WTC11 (cell line): ENCODE results near the gene CACNA1C. TPM values are rescaled to one million over a fixed set of nuclear protein-coding genes. Genes with fewer than 3 reads are reported as not detected.

ENCODE experiments used
- ATAC-seq: fragments of 200-7000 bp; cut with Tn5 transposase; 2 replicates; pipeline ENCODE4 v1.10.0; 2021; ENCODE audit warnings: mild to moderate bottlenecking, moderate library complexity
- CTCF ChIA-PET: fragments of 300-600 bp; sonication (Branson Sonifier 250); formaldehyde crosslinking; loops from one replicate; lab custom pipeline; 2021; ENCODE audit warnings: antibody characterized with exemption; lab: Charles Lee
- POLR2A ChIA-PET: fragments of 350-600 bp; sonication (Branson Sonifier 250); formaldehyde crosslinking; loops from one replicate; lab custom pipeline; 2021; ENCODE audit warnings: antibody characterized with exemption; lab: Charles Lee
- DNase-seq: peaks from one replicate; pipeline ENCODE4 v3.0.0; 2021; ENCODE audit warnings: low spot score
- H3K27ac Mint-ChIP-seq: 2 replicates; pipeline ENCODE4 v1.8.0; 2021; ENCODE audit warnings: mixed read lengths
- H3K27me3 Mint-ChIP-seq: 2 replicates; pipeline ENCODE4 v1.8.0; 2021; ENCODE audit warnings: low read depth, mild to moderate bottlenecking, moderate library complexity, mixed read lengths
- H3K36me3 Mint-ChIP-seq: 2 replicates; pipeline ENCODE4 v1.8.0; 2021; ENCODE audit warnings: mixed read lengths
- H3K4me1 Mint-ChIP-seq: 2 replicates; pipeline ENCODE4 v1.8.0; 2022; ENCODE audit warnings: mixed read lengths
- H3K4me3 Mint-ChIP-seq: 2 replicates; pipeline ENCODE4 v1.8.0; 2021; ENCODE audit warnings: mild to moderate bottlenecking, moderate library complexity, mixed read lengths
- H3K9me3 Mint-ChIP-seq: 2 replicates; pipeline ENCODE4 v1.8.0; 2021; ENCODE audit warnings: mixed read lengths
- ATF2 ChIP-seq: sonication (generic); formaldehyde crosslinking; IDR thresholded peaks from 2 replicates; pipeline ENCODE4 v1.8.1; 2022; ENCODE audit warnings: low read depth, missing genetic modification reagents, borderline replicate concordance
- CREB1 ChIP-seq: sonication (generic); formaldehyde crosslinking; IDR thresholded peaks from 2 replicates; pipeline ENCODE4 v1.8.0; 2023; ENCODE audit warnings: mild to moderate bottlenecking, missing genetic modification reagents
- CREM ChIP-seq: sonication (generic); formaldehyde crosslinking; IDR thresholded peaks from 2 replicates; pipeline ENCODE4 v1.8.1; 2022; ENCODE audit warnings: mild to moderate bottlenecking, missing genetic modification reagents, moderate library complexity
- ELF4 ChIP-seq: sonication (generic); formaldehyde crosslinking; IDR thresholded peaks from 2 replicates; pipeline ENCODE4 v1.8.1; 2022; ENCODE audit warnings: low read depth, mild to moderate bottlenecking, moderate library complexity, missing genetic modification reagents
- FOXJ3 ChIP-seq: sonication (generic); formaldehyde crosslinking; IDR thresholded peaks from 2 replicates; pipeline ENCODE4 v1.9.0; 2021; ENCODE audit warnings: missing genetic modification reagents, mild to moderate bottlenecking, borderline replicate concordance
- GABPB1 ChIP-seq: sonication (generic); formaldehyde crosslinking; IDR thresholded peaks from 2 replicates; pipeline ENCODE4 v1.8.1; 2023; ENCODE audit warnings: mild to moderate bottlenecking, missing genetic modification reagents
- GRHL2 ChIP-seq: fragments of 250-450 bp; sonication (Bioruptor Pico); IDR thresholded peaks from 2 replicates; pipeline ENCODE4 v1.8.0; 2022; ENCODE audit warnings: mild to moderate bottlenecking, moderate library complexity; ENCODE audit not compliant: insufficient replicate concordance, severe bottlenecking
- MYBL2 ChIP-seq: sonication (generic); formaldehyde crosslinking; IDR thresholded peaks from 2 replicates; pipeline ENCODE4 v1.8.1; 2023; ENCODE audit warnings: mild to moderate bottlenecking, moderate library complexity, missing genetic modification reagents
- NFATC4 ChIP-seq: fragments of 250-450 bp; sonication (Bioruptor Pico); IDR thresholded peaks from 2 replicates; pipeline ENCODE4 v1.9.0; 2021; ENCODE audit warnings: mild to moderate bottlenecking
- PRRX2 ChIP-seq: fragments of 250-450 bp; sonication (Bioruptor Pico); IDR thresholded peaks from 2 replicates; pipeline ENCODE4 v1.8.0; 2021; ENCODE audit warnings: mild to moderate bottlenecking
- SMAD4 ChIP-seq: sonication (generic); formaldehyde crosslinking; IDR thresholded peaks from 2 replicates; pipeline ENCODE4 v1.8.0; 2022; ENCODE audit warnings: mild to moderate bottlenecking, missing genetic modification reagents
- TCF7 ChIP-seq: sonication (generic); formaldehyde crosslinking; IDR thresholded peaks from 2 replicates; pipeline ENCODE4 v1.8.0; 2022; ENCODE audit warnings: mild to moderate bottlenecking, low read depth, missing genetic modification reagents, moderate library complexity
- TEAD1 ChIP-seq: sonication (generic); formaldehyde crosslinking; IDR thresholded peaks from 2 replicates; pipeline ENCODE4 v1.8.0; 2022; ENCODE audit warnings: mild to moderate bottlenecking, missing genetic modification reagents
- ZNF138 ChIP-seq: sonication (generic); formaldehyde crosslinking; conservative IDR thresholded peaks from 2 replicates; pipeline ENCODE4 v1.8.1; 2022; ENCODE audit warnings: mild to moderate bottlenecking, moderate library complexity, missing genetic modification reagents
- ZNF281 ChIP-seq: sonication (generic); formaldehyde crosslinking; IDR thresholded peaks from 2 replicates; pipeline ENCODE4 v1.8.0; 2023; ENCODE audit warnings: mild to moderate bottlenecking, missing genetic modification reagents
- ZNF317 ChIP-seq: sonication (generic); formaldehyde crosslinking; IDR thresholded peaks from 2 replicates; pipeline ENCODE4 v1.8.1; 2023; ENCODE audit warnings: low read depth, mild to moderate bottlenecking, moderate library complexity, missing genetic modification reagents, borderline replicate concordance
- ZNF396 ChIP-seq: fragments of 250-450 bp; sonication (Bioruptor Pico); IDR thresholded peaks from 2 replicates; pipeline ENCODE4 v1.8.0; 2021; ENCODE audit warnings: mild to moderate bottlenecking, moderate library complexity, borderline replicate concordance
- ZNF671 ChIP-seq: fragments of 250-450 bp; sonication (Bioruptor Pico); IDR thresholded peaks from 2 replicates; pipeline ENCODE4 v1.8.0; 2021; ENCODE audit warnings: mild to moderate bottlenecking
- total RNA-seq: library from RNA; stranded (reverse); gene quantifications from 3 replicates; pipeline ENCODE4 v1.2.3, GENCODE V29; 2021
- TF ChIP-seq, protein P1 (sequence below): sonication (generic); formaldehyde crosslinking; IDR thresholded peaks from 2 replicates; pipeline ENCODE4 v1.8.1; 2022; ENCODE audit warnings: mild to moderate bottlenecking, missing genetic modification reagents, moderate library complexity, borderline replicate concordance
- TF ChIP-seq, protein P2 (sequence below): sonication (generic); formaldehyde crosslinking; IDR thresholded peaks from 2 replicates; pipeline ENCODE4 v1.8.1; 2023; ENCODE audit warnings: mild to moderate bottlenecking, missing genetic modification reagents
- TF ChIP-seq, protein P3 (sequence below): sonication (generic); formaldehyde crosslinking; IDR thresholded peaks from 2 replicates; pipeline ENCODE4 v1.8.0; 2023; ENCODE audit warnings: missing genetic modification reagents

The CACNA1C gene
- total RNA-seq, 1 experiment from 2014 or later = 1.7 TPM

- no peak for TF ChIP-seq CREB1 (CRISPR knock-in tag)
- no peaks in the 10 kb centered on the region for H3K36me3 Mint-ChIP-seq
- no peaks in the 10 kb centered on the region for H3K9me3 Mint-ChIP-seq
- no peak overlapping the region for H3K4me3 Mint-ChIP-seq
- POLR2A ChIA-PET = no interaction called here
- CTCF ChIA-PET = interaction anchor here (0.8 to 3.4 kb wide), 9 partner anchors 10 to 321 kb away, joined by 3 to 14 read pairs (median 4); no protein-coding TSS in a partner anchor
- ATAC-seq = no peak
- H3K27ac Mint-ChIP-seq = no peak overlapping the region
- H3K4me1 Mint-ChIP-seq = peaks cover 29% of the 10 kb centered on the region
- no peak for DNase-seq
- H3K27me3 Mint-ChIP-seq = no peaks in the 10 kb centered on the region; the same call in 1 of the 2 replicates
Measured at GRCh38 chr12:2627076-2627834, 574.5 kb downstream of the CACNA1C start.

GRCh38 chr12:2627835-2628191 is 575.0 kb downstream of the CACNA1C start:
- CTCF ChIA-PET = interaction anchor here (0.8 to 3.4 kb wide), 7 partner anchors 13 to 321 kb away, joined by 3 to 14 read pairs (median 4); no protein-coding TSS in a partner anchor

GRCh38 chr12:2628401-2628800 is 575.6 kb downstream of the CACNA1C start:
- POLR2A ChIA-PET = no interaction called here
- no peaks in the 10 kb centered on the region for H3K36me3 Mint-ChIP-seq
- DNase-seq (no peak), ATAC-seq (no peak)
- CTCF ChIA-PET = interaction anchor here (1.5 to 3.4 kb wide), 2 partner anchors 22 to 46 kb away, joined by 6 to 8 read pairs; no protein-coding TSS in a partner anchor
- TF ChIP-seq CREM (CRISPR knock-in tag) = no peak
- no peaks in the 10 kb centered on the region for H3K9me3 Mint-ChIP-seq
- H3K27me3 Mint-ChIP-seq = no peaks in the 10 kb centered on the region
- H3K27ac Mint-ChIP-seq = no peak overlapping the region; the same call in 1 of the 2 replicates
- no peak overlapping the region for H3K4me3 Mint-ChIP-seq
- peaks cover 29% of the 10 kb centered on the region for H3K4me1 Mint-ChIP-seq

More at GRCh38 chr12:2627835-2628191, 575.0 kb downstream of the CACNA1C start:
- peaks cover 29% of the 10 kb centered on the region for H3K4me1 Mint-ChIP-seq
- ATAC-seq (no peak), DNase-seq (no peak)
- no peak for TF ChIP-seq TEAD1
- TF ChIP-seq PRRX2 = no peak
- no peak for TF ChIP-seq ZNF671 (CRISPR knock-in tag)
- TF ChIP-seq GRHL2 (CRISPR knock-in tag) = no peak
- no peak for TF ChIP-seq MYBL2 (CRISPR knock-in tag)
- no peak for TF ChIP-seq ZNF138 (CRISPR knock-in tag)
- TF ChIP-seq, protein P1, sequence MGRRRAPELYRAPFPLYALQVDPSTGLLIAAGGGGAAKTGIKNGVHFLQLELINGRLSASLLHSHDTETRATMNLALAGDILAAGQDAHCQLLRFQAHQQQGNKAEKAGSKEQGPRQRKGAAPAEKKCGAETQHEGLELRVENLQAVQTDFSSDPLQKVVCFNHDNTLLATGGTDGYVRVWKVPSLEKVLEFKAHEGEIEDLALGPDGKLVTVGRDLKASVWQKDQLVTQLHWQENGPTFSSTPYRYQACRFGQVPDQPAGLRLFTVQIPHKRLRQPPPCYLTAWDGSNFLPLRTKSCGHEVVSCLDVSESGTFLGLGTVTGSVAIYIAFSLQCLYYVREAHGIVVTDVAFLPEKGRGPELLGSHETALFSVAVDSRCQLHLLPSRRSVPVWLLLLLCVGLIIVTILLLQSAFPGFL = no peak
- TF ChIP-seq, protein P2, sequence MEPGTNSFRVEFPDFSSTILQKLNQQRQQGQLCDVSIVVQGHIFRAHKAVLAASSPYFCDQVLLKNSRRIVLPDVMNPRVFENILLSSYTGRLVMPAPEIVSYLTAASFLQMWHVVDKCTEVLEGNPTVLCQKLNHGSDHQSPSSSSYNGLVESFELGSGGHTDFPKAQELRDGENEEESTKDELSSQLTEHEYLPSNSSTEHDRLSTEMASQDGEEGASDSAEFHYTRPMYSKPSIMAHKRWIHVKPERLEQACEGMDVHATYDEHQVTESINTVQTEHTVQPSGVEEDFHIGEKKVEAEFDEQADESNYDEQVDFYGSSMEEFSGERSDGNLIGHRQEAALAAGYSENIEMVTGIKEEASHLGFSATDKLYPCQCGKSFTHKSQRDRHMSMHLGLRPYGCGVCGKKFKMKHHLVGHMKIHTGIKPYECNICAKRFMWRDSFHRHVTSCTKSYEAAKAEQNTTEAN (CRISPR knock-in tag) = no peak
- TF ChIP-seq TCF7 (CRISPR knock-in tag) = no peak
- no peak overlapping the region for H3K4me3 Mint-ChIP-seq
- POLR2A ChIA-PET = no interaction called here
- H3K27ac Mint-ChIP-seq = no peak overlapping the region
- H3K9me3 Mint-ChIP-seq = no peaks in the 10 kb centered on the region
- H3K36me3 Mint-ChIP-seq = no peaks in the 10 kb centered on the region
- H3K27me3 Mint-ChIP-seq = no peaks in the 10 kb centered on the region

- Mint-ChIP-seq H3K4me3 (no peak overlapping the region), H3K27ac (no peak overlapping the region), H3K9me3 (no peaks in the 10 kb centered on the region), H3K27me3 (no peaks in the 10 kb centered on the region), H3K4me1 (peaks cover 29% of the 10 kb centered on the region), H3K36me3 (no peaks in the 10 kb centered on the region)
- ChIA-PET CTCF (interaction anchor here (1.9 kb wide), 1 partner anchor 12 kb away, joined by 6 read pairs; no protein-coding TSS in a partner anchor), POLR2A (no interaction called here)
- DNase-seq = no peak
- no peak for ATAC-seq
- TF ChIP-seq NFATC4 (no peak), ATF2 (no peak), ZNF396 (CRISPR knock-in tag) (no peak), GABPB1 (CRISPR knock-in tag) (no peak), ZNF317 (no peak), FOXJ3 (no peak), ZNF281 (CRISPR knock-in tag) (no peak), SMAD4 (CRISPR knock-in tag) (no peak), ELF4 (no peak)
- TF ChIP-seq, protein P3, sequence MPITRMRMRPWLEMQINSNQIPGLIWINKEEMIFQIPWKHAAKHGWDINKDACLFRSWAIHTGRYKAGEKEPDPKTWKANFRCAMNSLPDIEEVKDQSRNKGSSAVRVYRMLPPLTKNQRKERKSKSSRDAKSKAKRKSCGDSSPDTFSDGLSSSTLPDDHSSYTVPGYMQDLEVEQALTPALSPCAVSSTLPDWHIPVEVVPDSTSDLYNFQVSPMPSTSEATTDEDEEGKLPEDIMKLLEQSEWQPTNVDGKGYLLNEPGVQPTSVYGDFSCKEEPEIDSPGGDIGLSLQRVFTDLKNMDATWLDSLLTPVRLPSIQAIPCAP = no peak
Measured at GRCh38 chr12:2629051-2629450, 576.3 kb downstream of the CACNA1C start.
